ENCODE data around the gene AK4.

Gene AK4

GRCh38 chr1:65198096-65198495, 50.1 kb downstream of the AK4 start:
- in situ Hi-C loops (cut with HindIII; ENCODE audit: low pct_ligation_motif_present, low pct_unique_long_range_greater_than_20kb, low sequenced_read_pairs) = no loop called here

GRCh38 chr1:65200411-65200810, 52.4 kb downstream of the AK4 start:
- in situ Hi-C loops (cut with HindIII; ENCODE audit: low pct_ligation_motif_present, low pct_unique_long_range_greater_than_20kb, low sequenced_read_pairs) = no loop called here

More at GRCh38 chr1:65198096-65198495, 50.1 kb downstream of the AK4 start:
- no peak for DNase-seq

DNA sequence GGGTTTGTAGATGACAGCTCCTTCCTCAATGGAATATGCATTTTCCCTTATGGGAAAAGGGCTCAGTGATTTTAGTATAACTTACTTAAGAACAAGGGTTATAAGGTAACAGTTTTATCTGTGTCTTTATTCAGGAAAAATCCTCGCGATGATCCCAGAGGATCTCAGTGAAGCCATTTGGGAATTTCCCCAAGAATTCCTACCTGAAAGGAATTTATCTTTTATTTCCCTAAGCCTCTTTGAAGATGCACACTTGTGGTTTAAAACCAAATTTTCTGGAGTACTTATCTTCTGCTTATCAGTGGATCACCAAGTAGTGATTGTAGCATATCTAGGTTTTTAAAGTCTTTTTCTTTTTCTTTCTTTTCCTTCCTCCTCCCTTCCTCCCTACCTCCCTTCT, 58.8 kb downstream of the AK4 start:
- in situ Hi-C loops (cut with HindIII; ENCODE audit: low pct_ligation_motif_present, low pct_unique_long_range_greater_than_20kb, low sequenced_read_pairs) = no loop called here
- no peak for DNase-seq

More at GRCh38 chr1:65200411-65200810, 52.4 kb downstream of the AK4 start:
- DNase-seq = no peak

DNA sequence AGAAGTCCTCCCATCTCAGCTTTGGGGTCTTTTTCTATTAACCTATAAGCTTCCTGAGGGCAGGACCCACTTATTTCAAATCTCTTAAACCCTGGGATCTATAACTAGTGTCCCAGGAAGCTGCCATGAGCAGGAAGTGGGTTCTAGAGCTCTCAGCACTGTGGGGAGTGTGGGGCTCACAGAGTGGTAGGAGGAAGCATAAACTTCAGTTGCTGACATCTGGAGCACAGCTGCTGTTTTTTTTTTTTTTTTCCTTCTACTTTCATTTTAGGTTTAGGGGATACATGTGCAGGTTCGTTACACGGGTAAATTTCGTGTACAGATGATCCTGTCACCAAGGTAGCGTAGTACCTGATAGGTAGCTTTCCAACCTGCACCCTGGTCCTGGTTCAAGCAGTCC, 59.3 kb downstream of the AK4 start:
- DNase-seq = no peak

DNA sequence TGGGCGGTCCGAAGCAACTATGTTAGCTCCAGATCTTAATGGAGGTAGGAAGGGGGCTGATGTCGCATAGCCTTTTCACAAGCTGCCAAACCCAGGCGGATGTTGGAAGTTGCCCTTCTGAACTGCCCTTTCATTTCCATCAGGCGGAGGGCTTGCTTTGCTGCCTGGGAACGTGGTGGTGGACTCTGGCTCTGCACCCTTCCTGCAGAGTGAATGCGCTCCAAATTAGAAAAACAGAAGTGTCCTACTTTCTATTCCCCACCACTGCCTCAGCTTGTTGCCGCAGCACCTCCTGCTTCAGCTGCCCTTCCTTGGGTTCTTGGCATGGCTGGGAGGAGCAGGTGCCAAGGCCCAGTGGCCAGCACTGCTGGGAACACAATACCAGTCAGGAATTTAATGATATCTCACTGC, 60.6 kb downstream of the AK4 start:
- in situ Hi-C loops (cut with HindIII; ENCODE audit: low pct_ligation_motif_present, low pct_unique_long_range_greater_than_20kb, low sequenced_read_pairs) = no loop called here
- DNase-seq = no peak

More for the DNA sequence above, 59.3 kb downstream of the AK4 start:
- in situ Hi-C loops (cut with HindIII; ENCODE audit: low pct_ligation_motif_present, low pct_unique_long_range_greater_than_20kb, low sequenced_read_pairs) = no loop called here

GRCh38 chr1:65209005-65209885, 61.2 kb downstream of the AK4 start:
- peak; percentile 56 for DNase-seq
- in situ Hi-C loops (cut with HindIII; ENCODE audit: low pct_ligation_motif_present, low pct_unique_long_range_greater_than_20kb, low sequenced_read_pairs) = no loop called here

DNA sequence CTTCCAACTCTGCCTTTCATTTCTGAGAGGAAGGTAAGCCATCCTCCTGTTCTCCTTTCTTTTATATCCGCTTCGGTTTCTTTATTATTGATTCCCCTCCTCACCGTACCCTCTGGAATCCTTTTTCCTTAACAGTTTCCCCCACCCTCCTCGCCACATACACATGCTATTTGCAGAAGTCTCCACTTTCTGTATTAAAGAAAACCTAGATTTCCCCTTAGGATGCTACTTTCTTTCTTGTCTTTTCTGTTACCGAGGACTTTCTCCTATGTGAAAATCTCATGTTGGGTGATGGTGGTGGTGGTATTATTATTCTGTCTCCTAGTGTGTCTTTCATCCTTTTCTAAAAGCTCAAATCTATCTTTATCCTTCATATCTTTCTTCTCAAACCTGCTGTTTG, 62.3 kb downstream of the AK4 start:
- in situ Hi-C loops (cut with HindIII; ENCODE audit: low pct_ligation_motif_present, low pct_unique_long_range_greater_than_20kb, low sequenced_read_pairs) = no loop called here

GRCh38 chr1:65211331-65211730, 63.3 kb downstream of the AK4 start:
- in situ Hi-C loops (cut with HindIII; ENCODE audit: low pct_ligation_motif_present, low pct_unique_long_range_greater_than_20kb, low sequenced_read_pairs) = no loop called here
- no peak for DNase-seq

More for the DNA sequence above, 62.3 kb downstream of the AK4 start:
- no peak for DNase-seq

- no peak for DNase-seq
- in situ Hi-C loops (cut with HindIII; ENCODE audit: low pct_ligation_motif_present, low pct_unique_long_range_greater_than_20kb, low sequenced_read_pairs) = no loop called here
Observed at GRCh38 chr1:65213271-65214023, 65.4 kb downstream of the AK4 start.

DNA sequence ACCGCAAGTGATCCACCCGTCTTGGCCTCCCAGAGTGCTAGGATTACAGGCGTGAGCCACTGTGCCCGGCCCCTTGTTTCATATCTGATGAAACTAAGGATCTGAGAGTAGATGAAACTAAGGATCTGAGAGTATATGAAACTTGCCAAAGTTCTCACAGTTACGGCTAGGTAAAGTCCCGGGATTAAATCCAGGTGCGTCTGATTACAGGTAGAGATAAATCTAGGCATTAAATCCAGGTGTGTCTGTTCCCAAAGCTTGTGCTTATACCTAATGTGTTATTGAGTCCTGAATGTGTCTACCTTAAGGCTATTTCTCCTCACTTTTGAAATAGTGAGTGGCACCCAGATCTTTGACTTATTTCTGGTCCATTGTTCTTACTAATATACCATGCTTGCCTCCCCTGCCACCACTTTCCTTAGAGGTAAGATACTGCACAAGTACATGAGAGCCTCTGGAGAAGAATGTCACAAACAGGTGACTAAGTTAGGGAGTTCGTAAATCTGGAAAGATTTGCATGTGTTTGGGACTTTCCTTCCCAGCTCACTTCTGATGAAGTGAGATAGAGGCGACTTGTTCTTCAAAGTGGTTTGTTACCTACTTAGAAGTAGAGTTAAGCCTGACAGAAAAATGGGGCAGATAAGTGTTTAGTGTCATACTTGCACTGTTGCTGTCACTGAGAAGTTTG, 66.5 kb downstream of the AK4 start:
- no peak for DNase-seq
- in situ Hi-C loops (cut with HindIII; ENCODE audit: low pct_ligation_motif_present, low pct_unique_long_range_greater_than_20kb, low sequenced_read_pairs) = no loop called here

DNA sequence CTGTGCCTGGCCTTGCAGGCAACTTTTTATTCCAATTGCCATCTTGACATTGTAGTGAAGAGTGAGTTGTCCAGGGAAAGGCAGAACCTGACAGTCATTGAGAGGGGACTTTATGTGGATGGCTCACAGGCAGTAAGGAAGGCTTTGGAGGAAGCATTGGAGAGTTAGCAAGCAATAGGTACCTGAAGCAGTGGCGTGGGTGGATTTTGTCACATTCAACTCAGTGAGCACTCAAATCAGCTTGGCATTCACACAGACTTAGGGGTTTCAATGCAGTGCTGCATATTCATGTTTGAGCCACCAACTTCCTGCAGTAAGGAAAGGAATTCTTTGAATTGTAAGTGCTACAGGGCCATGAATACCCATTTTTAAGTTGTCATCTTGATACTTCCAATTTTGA, 69.0 kb downstream of the AK4 start:
- no peak for DNase-seq
- in situ Hi-C loops (cut with HindIII; ENCODE audit: low pct_ligation_motif_present, low pct_unique_long_range_greater_than_20kb, low sequenced_read_pairs) = no loop called here

DNA sequence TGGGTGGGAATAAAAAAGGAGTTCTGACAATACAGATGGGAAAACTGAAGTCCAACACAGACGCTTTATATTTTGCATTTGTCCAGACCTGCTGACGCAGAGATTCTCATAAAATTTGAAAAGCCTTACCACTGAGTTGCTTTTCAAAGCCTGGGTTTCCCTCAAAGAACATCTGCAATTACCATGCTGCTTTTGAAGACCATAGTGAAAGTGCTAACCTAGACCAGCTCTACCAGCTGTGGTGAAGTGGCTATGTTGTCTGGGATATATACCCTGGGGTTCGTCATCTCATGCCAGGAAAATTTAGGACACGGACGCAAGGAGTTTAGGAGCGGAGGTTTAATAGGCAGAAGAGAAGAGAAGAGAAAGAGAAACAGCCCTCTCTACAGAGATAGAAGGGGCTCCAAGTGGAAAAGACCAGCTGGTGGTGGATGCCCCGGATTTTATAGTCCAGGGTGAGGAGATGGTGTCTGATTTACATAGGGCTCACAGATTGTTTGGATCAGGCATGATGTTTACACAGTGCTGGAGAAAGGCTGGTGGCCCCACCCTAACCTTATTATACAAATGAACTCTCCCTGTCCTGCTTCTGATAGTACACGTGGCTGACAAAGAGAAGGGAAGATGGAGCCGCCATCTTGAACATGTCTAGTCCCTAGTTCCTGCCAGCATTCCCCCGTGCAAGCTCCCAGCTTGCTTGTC, 73.8 kb downstream of the AK4 start:
- in situ Hi-C loops (cut with HindIII; ENCODE audit: low pct_ligation_motif_present, low pct_unique_long_range_greater_than_20kb, low sequenced_read_pairs) = no loop called here
- no peak for DNase-seq

- in situ Hi-C loops (cut with HindIII; ENCODE audit: low pct_ligation_motif_present, low pct_unique_long_range_greater_than_20kb, low sequenced_read_pairs) = no loop called here
- DNase-seq = no peak
Observed at GRCh38 chr1:65222340-65222940, 74.4 kb downstream of the AK4 start.

DNA sequence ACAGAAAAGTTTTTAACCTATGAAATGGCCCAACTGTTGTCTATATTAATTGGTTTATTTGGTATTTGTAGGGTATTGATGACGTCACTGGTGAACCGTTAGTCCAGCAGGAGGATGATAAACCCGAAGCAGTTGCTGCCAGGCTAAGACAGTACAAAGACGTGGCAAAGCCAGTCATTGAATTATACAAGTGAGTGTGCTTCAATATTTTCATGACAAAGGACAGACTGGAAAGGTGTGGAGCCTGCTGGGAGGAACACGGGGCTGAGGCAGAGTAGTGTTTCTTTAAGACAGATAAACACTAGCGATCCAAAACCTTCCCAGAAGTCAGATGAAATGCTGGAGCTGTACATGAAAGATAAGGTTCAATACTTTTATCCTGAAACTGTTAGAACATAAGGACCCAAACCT, 76.7 kb downstream of the AK4 start:
- in situ Hi-C loops (cut with HindIII; ENCODE audit: low pct_ligation_motif_present, low pct_unique_long_range_greater_than_20kb, low sequenced_read_pairs) = no loop called here
- no peak for DNase-seq

DNA sequence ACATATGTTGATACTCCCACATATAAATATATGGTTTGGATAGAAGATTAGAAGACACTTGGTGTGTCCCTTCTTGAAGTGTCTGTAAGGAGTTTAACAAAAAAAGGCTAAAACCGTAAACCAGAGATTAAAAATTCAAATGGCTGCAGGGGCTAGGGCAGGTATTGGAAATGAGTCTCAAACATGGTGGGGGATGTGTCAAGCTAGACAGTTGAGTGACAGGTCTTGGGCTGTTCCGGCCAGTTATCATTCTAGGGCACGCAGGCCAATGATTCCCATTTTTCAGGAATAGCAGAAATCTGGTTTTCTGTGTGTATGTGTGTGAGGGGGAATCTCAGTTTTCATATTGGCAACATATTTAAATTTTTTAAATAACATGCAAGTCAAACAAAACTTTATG, 77.2 kb downstream of the AK4 start:
- in situ Hi-C loops (cut with HindIII; ENCODE audit: low pct_ligation_motif_present, low pct_unique_long_range_greater_than_20kb, low sequenced_read_pairs) = no loop called here
- DNase-seq = no peak

DNA sequence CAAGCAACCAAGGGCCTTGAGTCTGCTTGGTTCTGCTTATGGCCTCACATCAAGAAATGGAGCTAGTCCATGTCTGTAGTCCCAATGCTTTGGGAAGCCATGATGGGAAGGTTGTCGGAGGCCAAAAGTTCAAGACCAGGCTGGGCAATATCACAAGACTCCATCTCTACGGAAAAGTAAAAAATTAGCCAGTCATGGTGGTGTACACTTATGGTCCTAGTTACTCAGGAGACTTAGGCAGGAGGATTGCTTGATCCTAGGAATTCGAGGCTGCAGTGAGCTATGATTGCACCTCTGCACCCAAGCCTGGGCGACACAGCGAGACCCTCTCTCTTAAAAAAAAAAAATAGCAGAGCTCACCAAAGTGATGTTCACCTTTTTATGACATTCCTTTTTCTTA, 81.2 kb downstream of the AK4 start:
- no peak for DNase-seq
- in situ Hi-C loops (cut with HindIII; ENCODE audit: low pct_ligation_motif_present, low pct_unique_long_range_greater_than_20kb, low sequenced_read_pairs) = no loop called here

DNA sequence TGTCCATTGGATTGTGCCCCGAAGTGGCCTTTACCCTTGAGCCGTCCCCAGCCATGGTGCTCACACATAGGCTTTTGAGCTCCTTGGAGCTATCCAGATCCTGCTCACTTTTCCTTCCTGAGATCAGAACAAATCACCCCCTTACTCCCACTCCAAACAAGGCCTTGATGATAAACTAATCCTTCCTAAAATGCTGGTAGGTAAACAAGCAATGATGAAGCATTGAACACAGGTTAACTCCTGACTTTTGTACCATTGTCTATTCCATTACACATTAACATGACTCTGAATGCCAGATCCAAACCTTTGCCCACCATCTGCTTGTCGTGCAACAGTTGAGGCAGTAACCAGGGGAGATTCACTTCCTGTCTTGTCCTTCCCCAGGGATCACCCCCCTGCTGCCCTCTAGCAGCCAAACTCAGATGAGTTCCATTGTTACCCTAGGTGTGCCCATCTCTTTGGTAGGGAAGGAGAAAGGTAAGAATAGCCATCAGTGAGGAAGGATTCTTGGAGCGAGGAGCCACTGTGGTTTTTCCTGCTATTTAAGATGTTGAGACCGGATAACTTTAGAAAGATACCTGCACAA, 81.8 kb downstream of the AK4 start:
- no peak for DNase-seq
- in situ Hi-C loops (cut with HindIII; ENCODE audit: low pct_ligation_motif_present, low pct_unique_long_range_greater_than_20kb, low sequenced_read_pairs) = no loop called here
